Activated T-cell treated with anti-CD3 and anti-CD28 coated beads, Interleukin-2, amount 50 U/mL, for 72 hours (primary cell): Measurements from ENCODE around the gene PLCL2. TPM values are rescaled to one million over a fixed set of nuclear protein-coding genes. Genes with fewer than 3 reads are reported as not detected.

ENCODE experiments used
- ATAC-seq, 2 donors: fragments of 150-1000 bp; cut with Tn5 transposase; replicated peaks in 1 of 2; 2 replicates each; pipeline ENCODE4 v1.10.0; 2021; ENCODE audit warnings: moderate library complexity in 2 of 2, mild to moderate bottlenecking in 1 of 2
- DNase-seq, 2 donors: peaks; one replicate each; pipeline ENCODE4 v3.0.0; 2021 to 2022; ENCODE audit warnings: mixed read lengths in 1 of 2
- H3K27ac Mint-ChIP-seq: one replicate; pipeline ENCODE4 v1.8.0; 2022; ENCODE audit warnings: mild to moderate bottlenecking, moderate library complexity, mixed read lengths
- H3K27me3 Mint-ChIP-seq: one replicate; pipeline ENCODE4 v1.8.0; 2022; ENCODE audit warnings: low read depth, mixed read lengths
- H3K36me3 Mint-ChIP-seq, 2 donors: one replicate each; pipeline ENCODE4 v1.8.0; 2022; ENCODE audit warnings: mixed read lengths in 2 of 2, mild to moderate bottlenecking in 1 of 2; ENCODE audit not compliant: insufficient read depth in 2 of 2
- H3K4me1 Mint-ChIP-seq: one replicate; pipeline ENCODE4 v1.8.0; 2022; ENCODE audit warnings: low read depth, mixed read lengths
- H3K4me3 Mint-ChIP-seq, 2 donors: one replicate each; pipeline ENCODE4 v1.8.0; 2022; ENCODE audit warnings: mild to moderate bottlenecking in 2 of 2, mixed read lengths in 2 of 2, moderate library complexity in 2 of 2
- H3K9me3 Mint-ChIP-seq, 2 donors: one replicate each; pipeline ENCODE4 v1.8.0; 2022; ENCODE audit warnings: mixed read lengths in 2 of 2
- total RNA-seq, 2 donors: library from RNA; stranded (reverse); gene quantifications; one replicate each; pipeline ENCODE4 v1.2.3, GENCODE V29; 2022

PLCL2 gene
- total RNA-seq: 10 to 100 TPM; 22.9 to 24.7 TPM

DNA sequence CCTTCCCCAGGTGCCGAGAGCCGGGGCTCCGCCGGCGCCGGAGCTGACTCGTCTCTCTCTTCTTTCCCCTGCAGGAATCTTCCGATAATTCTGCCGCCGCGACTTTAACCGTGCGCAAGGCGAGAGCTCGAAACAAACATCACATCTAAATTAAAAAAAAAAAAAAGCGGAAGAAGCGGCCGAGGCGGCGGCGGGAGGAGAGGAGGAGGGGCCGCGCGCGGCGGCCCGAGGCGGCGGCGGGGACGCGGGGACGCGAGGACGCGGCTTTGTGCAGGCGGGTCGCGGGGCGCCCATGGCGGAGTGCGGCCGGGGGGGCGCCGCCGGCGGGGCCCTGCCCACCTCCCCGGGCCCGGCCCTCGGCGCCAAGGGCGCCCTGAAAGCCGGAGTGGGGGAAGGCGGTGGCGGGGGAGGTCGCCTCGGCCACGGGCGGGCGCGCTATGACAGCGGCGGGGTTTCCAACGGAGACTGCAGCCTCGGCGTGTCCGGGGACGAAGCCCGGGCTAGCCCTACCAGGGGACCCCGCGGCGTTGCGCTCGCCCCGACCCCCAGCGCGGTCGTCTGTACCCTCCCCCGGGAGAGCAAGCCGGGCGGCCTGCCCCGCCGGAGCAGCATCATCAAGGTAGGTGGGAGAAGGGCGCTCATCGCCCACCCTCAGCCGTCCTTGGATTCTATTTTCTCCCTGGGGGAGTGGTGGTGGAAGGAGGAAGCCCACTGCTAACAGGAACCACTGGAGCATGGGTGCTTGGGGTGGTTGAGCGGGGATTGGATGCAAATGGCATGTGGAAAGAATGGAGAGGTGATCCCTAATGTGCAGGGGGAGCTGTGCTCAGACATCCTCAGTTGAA lies at the start of gene PLCL2:
PLCL2 (plus strand) TSS at position 208 of the 845 bp plus-strand sequence; CDS start at position 293, 85 bp downstream.
- H3K27me3 Mint-ChIP-seq: no peaks in the 10 kb centered on the region

DNA sequence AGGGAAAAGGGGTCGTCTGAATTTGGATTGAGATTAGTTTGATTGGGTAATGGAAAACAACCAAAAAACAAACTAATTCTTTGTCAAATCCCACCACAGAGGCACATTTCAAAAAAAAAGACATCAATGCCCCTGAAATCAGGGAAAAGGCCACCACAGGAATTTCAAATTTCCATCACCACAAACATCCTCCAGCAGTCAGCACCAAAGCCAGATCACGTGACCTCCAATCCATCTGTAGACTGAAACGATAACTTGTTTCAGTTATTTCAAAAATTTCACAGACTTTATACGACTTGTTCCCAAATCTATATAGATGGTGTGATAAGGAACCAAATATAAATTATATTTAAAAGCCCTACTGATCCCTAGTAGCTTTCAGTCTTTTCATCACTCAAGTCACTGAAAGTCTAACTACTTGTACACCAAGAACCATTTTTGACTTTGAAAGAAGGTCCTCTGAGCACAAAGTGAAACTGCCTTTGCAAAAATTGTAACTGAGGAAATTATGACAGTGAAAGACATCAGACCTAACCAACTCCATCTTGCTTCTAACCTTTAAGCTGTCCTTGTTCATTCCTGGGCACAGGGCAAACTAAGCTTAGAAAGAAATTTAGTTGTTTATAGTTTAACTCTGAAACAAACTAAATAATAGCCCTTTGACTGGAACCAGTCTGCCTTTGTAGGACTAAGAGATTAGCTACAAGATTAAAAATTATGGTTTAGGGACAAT lies 48.1 kb upstream of the PLCL2 start:
- Mint-ChIP-seq H3K4me1 (peaks cover 35% of the 10 kb centered on the region), H3K4me3 (no peak overlapping the region)

More for the DNA sequence above, at the start of gene PLCL2:
- H3K36me3 Mint-ChIP-seq: peaks cover 0 to 6% of the 10 kb centered on the region in 2 donors
- DNase-seq: peak; percentile 67 to 70
- ATAC-seq: peak; percentile 53 to 55
- H3K4me3 Mint-ChIP-seq: peak within 1 kb of the TSS; percentile 98 to 99
- H3K27ac Mint-ChIP-seq: peak within 1 kb of the TSS; percentile 100
- peaks cover 36% of the 10 kb centered on the region for H3K4me1 Mint-ChIP-seq
- no peaks in the 10 kb centered on the region for H3K9me3 Mint-ChIP-seq

DNA sequence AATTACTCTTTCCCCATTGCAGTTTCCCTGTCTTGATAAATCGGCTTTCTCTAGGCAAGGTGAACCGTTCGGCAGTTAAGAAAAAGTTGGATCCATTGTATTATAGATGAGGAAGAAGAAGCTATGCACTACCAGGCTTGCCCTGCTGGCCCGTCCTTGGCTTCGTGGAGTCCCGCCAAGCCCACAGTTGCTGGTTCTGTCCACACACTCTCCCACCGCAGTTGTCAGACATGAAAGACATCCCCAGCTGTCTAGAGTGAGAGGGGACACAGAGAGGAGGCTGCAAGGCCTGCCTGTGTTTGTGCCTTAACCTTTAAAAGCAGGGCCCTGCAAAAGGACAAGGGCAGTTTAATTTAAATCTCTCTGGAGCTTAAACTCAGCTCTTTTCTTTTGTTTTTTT lies 47.2 kb upstream of the PLCL2 start:
- H3K4me3 Mint-ChIP-seq: no peak overlapping the region
- no peaks in the 10 kb centered on the region for H3K36me3 Mint-ChIP-seq
- DNase-seq: no peak
- no peak for ATAC-seq
- H3K27ac Mint-ChIP-seq: no peak overlapping the region
- no peaks in the 10 kb centered on the region for H3K27me3 Mint-ChIP-seq
- no peaks in the 10 kb centered on the region for H3K9me3 Mint-ChIP-seq
- peaks cover 45% of the 10 kb centered on the region for H3K4me1 Mint-ChIP-seq

More for the DNA sequence above, 48.1 kb upstream of the PLCL2 start:
- Mint-ChIP-seq H3K36me3 (no peaks in the 10 kb centered on the region), H3K27me3 (no peaks in the 10 kb centered on the region), H3K27ac (no peak overlapping the region), H3K9me3 (no peaks in the 10 kb centered on the region)
- no peak for DNase-seq
- ATAC-seq: no peak

DNA sequence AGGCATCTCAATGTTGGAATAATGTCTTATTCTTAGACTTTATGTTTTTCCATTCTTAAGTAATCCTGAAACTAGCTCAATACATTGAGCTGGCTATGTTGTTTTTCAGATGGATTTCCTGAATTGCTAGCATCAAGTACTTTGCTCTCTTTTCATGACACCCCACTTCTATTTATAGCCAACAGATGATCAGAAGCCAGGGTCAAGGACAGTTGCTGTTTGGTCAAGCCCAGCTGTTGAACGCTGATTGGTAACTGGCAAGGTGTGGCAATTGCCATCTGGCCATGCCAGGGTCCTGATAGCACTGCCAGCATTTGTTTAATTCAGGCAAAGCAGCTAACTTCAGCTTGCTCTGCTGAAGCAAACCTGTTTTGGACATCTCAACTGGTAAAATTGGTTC lies 46.2 kb upstream of the PLCL2 start:
- ATAC-seq: no peak
- Mint-ChIP-seq H3K27me3 (no peaks in the 10 kb centered on the region), H3K9me3 (no peaks in the 10 kb centered on the region), H3K36me3 (no peaks in the 10 kb centered on the region), H3K4me3 (no peak overlapping the region), H3K27ac (no peak overlapping the region), H3K4me1 (peaks cover 54% of the 10 kb centered on the region)
- DNase-seq: no peak

DNA sequence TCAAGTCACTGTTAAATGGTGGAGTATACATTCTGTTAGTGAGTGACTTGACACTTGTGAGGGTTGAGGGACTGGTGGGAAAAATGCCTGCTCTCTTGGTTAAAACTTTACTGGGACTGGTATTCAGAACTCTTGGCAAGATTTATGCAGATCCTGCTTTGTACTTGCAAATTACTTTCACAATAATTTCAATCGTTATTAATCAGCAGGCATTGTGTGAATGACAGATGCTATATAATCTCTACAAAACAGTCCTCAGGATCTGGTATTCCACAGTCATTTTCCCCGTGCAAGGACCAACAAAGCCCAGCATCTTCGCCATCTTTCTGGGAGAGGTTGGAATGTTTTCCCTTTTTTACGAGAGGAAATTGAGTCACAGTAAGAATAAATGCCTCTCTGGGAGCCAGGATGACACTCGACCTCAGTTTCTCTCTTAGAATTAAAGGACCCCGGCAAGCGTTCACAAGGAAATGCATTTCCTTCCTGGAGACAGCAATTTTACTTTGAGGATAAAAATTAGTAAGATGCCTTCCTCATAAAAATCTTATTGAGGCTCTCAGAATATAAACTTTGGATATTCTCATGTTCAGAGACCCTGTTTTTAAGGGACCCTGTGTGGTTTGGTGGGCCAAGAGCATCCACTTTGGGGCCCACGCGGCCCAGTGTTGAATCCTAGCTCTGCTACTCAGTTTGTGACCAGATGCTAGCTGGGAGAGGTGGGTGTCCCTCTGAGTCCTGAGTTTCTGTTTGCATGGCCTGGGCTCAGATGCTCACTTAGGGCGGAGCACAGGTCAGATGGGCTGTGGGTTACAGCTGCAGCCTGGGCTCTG lies 45.3 kb upstream of the PLCL2 start:
- ATAC-seq (no peak), DNase-seq (no peak)
- H3K36me3 Mint-ChIP-seq: no peaks in the 10 kb centered on the region
- H3K4me1 Mint-ChIP-seq: peaks cover 54% of the 10 kb centered on the region
- no peak overlapping the region for H3K4me3 Mint-ChIP-seq
- H3K27me3 Mint-ChIP-seq: no peaks in the 10 kb centered on the region
- no peaks in the 10 kb centered on the region for H3K9me3 Mint-ChIP-seq
- H3K27ac Mint-ChIP-seq: no peak overlapping the region

DNA sequence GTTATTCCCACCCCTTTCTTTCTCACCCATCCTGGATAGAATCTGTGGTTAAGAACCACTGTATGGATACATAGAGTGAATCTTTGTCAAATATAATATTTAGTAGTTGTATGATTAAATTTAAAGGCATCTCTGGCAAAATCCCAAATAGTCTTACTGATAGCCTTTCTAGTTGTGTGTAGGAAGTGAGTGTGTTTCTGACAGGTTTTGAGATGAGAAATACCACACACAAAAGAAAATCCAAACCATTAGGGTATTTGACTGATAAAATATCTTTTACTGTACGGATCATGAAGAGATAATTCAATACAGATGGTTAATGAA lies 44.7 kb upstream of the PLCL2 start:
- no peak for DNase-seq
- no peak for ATAC-seq
- H3K27me3 Mint-ChIP-seq: no peaks in the 10 kb centered on the region
- H3K4me1 Mint-ChIP-seq: peaks cover 58% of the 10 kb centered on the region
- no peaks in the 10 kb centered on the region for H3K36me3 Mint-ChIP-seq
- H3K4me3 Mint-ChIP-seq: no peak overlapping the region
- H3K9me3 Mint-ChIP-seq: no peaks in the 10 kb centered on the region
- H3K27ac Mint-ChIP-seq: peak overlapping the region; percentile 55

DNA sequence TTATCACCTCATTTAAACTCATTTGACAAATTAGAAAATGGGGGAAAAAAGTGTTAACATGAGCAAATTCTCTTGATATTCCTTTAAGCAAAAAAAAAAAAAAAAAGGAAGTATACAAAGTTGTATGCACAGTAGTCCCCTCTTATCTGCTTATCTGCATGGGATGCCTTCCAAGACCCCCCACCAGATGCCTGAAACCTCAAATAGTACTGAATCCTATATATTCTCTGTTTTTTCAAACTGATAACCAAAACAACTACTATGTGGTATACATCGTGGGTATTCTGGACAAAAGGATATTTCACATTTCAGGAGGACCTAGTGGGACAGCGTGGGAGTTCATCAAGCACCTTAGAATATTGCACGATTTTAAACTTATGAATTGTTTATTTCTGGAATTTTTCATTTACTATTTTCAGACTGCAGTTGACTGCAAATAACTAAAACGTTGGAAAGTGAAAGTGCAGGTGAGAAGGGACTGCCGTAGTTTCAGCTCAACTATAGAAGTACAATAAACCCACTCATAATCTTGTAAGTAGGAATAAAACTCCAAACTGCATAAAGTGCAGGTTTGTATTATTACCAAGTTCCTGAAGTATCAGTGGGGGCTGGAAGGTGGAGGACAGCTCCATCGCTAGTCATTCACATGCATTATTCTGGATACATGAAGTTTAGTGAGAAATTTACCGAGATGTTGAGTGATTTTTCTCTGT lies 43.6 kb upstream of the PLCL2 start:
- no peaks in the 10 kb centered on the region for H3K36me3 Mint-ChIP-seq
- H3K4me3 Mint-ChIP-seq: peak overlapping the region; percentile 60 to 90
- no peaks in the 10 kb centered on the region for H3K9me3 Mint-ChIP-seq
- H3K4me1 Mint-ChIP-seq: peaks cover 63% of the 10 kb centered on the region
- ATAC-seq (no peak), DNase-seq (no peak)
- peak overlapping the region; percentile 94 for H3K27ac Mint-ChIP-seq
- H3K27me3 Mint-ChIP-seq: no peaks in the 10 kb centered on the region

DNA sequence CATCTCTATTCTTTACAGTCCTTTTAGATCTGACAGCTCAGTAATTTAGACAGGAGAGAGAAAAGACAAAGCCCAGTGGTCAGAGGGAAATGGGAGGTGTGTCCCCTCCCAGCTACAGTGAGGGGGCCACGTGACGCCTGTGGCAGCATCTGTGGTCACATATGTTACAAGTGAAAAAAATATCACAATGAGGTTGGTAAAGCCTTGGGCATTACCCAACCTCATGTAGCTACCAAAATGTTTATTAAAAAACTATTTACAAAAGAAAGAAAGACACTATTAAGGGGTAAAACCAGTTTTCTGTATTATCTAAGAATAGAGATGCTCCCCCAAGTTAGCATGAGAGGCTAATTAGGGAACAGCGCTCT lies 42.9 kb upstream of the PLCL2 start:
- H3K27me3 Mint-ChIP-seq: no peaks in the 10 kb centered on the region
- no peaks in the 10 kb centered on the region for H3K36me3 Mint-ChIP-seq
- no peaks in the 10 kb centered on the region for H3K9me3 Mint-ChIP-seq
- H3K27ac Mint-ChIP-seq: peak overlapping the region; percentile 94
- H3K4me1 Mint-ChIP-seq: peaks cover 70% of the 10 kb centered on the region
- ATAC-seq: peak; percentile 39 to 43
- DNase-seq: peak; percentile 39 to 42
- H3K4me3 Mint-ChIP-seq: peak overlapping the region; percentile 60 to 90

DNA sequence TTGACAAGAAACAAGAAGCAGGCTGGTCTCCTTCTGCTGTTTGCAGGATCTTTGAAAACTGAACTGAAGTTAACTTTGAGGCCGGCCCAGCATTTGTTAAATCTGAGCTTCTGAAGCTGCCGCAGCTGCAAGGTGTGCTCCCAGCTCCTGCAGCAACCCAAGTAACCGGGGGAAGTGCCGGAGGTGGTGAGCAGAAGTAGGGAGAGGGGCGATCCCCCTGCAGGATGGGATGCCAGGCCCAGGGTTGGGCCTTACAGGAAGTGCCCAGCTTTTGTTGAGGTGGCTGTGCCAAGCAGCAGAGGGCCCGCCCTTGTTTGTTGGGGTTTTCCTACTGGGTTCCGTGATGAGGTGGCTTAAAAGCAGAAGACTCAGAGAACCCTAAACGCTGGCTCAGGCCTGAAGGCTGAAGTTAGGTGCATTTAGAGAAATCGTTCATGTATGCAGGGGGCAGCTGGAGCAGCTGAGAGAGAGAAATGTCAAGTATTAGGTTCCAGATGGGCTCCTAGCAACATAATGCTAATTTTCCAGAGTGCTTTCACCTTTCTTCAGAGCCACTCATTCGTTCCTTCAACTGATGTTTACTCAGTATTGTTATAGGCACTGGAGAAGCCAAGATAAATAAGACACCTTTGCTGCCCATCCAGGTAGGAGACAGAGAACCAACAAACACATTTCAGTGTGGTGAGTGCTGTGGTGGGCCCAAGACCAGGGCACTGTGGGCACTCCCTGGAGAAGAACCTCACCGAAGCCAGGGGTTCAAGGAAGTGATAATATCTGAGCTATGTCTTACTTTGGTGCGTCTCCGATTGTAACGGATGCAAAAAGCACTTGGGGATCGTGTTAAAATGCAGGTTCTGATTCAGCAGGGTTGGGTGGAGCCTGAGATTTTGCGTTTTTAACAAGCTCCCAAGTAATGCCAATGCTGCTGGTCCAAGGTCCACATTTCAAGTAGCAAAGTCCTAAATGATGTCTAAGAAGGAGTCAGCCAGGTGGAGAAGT lies 42.2 kb upstream of the PLCL2 start:
- H3K27ac Mint-ChIP-seq: peak overlapping the region; percentile 94
- H3K36me3 Mint-ChIP-seq: no peaks in the 10 kb centered on the region
- H3K27me3 Mint-ChIP-seq: no peaks in the 10 kb centered on the region
- no peaks in the 10 kb centered on the region for H3K9me3 Mint-ChIP-seq
- H3K4me3 Mint-ChIP-seq: peak overlapping the region; percentile 60 to 90
- ATAC-seq: peak; percentile 95 to 97
- peak; percentile 80 to 82 for DNase-seq
- peaks cover 67% of the 10 kb centered on the region for H3K4me1 Mint-ChIP-seq

DNA sequence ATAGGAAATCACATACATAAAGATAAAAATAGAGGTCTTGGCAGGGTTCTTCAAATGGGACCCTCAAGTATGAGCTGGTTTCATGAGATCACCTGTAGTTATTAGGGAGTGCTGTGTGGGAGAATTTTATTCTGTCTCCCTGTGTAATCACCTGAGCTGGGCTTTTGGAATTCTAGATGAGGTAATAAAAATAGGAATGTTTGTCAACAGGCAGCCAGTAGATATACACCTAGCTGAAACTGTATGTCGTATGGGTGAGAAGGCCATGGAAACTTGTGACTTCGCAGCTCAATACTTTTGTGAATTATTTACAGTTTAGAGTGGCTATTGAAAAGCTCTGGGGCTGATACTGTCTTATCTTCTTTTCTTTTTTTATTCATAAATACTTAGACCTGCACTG lies 40.5 kb upstream of the PLCL2 start:
- no peak overlapping the region for H3K4me3 Mint-ChIP-seq
- ATAC-seq (no peak), DNase-seq (no peak)

DNA sequence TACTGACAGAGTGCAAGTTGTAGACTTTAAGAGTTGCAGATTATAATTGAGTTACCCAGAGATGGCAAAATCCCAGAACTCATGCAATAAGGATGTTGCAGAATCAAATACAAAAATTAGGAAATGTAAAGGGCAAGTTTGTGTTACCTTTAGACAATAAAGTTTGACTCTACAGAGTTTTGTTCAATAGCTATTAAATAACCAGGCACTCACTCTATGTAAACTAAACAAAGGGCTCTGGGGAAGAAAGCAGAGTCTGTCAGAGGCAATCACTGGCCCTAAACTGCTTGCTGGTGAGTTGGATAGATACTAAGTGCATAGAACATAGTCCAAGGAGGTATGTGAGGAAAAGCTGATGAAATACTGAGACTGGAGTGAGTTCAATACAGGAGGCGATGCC lies 40.0 kb upstream of the PLCL2 start:
- DNase-seq (no peak), ATAC-seq (no peak)
- no peaks in the 10 kb centered on the region for H3K27me3 Mint-ChIP-seq
- H3K36me3 Mint-ChIP-seq: no peaks in the 10 kb centered on the region
- H3K9me3 Mint-ChIP-seq: no peaks in the 10 kb centered on the region
- no peak overlapping the region for H3K27ac Mint-ChIP-seq
- H3K4me1 Mint-ChIP-seq: peaks cover 65% of the 10 kb centered on the region
- no peak overlapping the region for H3K4me3 Mint-ChIP-seq

More for the DNA sequence above, 40.5 kb upstream of the PLCL2 start:
- Mint-ChIP-seq H3K9me3 (no peaks in the 10 kb centered on the region), H3K4me1 (peaks cover 65% of the 10 kb centered on the region), H3K27ac (no peak overlapping the region), H3K36me3 (no peaks in the 10 kb centered on the region), H3K27me3 (no peaks in the 10 kb centered on the region)
